ENCODE data around the gene DGKH. TPM values are rescaled to one million over a fixed set of nuclear protein-coding genes. Genes with fewer than 3 reads are reported as not detected.

The DGKH gene
- total RNA-seq, 2 experiments from 2014 or later = 6.0 TPM

DNA sequence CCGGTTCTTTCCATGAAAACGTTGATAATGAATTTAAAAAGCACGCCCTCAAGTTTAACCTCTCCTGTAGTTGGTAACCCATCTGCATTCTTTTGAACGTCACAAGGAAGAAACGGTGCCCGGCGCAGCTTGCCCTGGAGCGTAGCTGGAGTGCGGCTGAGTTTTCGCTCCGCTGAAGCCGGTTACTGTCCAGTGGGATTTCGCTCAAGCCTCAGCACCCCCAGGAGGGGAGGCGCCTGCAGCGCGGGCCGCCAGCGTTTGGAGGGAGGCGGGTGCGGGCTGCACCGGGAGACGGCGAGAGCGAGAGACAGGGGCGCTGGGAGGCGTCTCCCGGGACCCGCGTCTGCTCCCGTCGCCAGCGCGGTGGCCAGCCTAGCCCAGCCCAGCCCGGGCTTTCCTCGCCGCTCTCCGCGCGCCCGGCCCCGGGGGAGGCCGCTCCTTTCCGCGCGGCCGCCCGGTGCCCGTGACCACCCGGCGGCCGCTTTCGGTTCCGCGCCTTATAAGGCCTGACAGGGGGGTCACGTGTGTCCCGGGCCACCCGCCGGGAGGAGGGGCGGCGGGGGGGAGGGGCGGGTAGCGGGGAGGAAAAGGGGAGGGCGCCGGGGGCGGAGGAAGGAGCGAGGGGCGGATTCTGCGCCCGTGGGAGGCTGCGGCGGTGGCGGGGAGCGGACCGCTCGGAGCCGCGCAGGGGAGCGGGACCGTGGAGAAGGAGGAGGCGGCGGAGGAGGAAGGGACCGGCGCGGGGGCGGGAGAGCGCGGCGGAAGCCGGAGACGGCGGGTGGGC lies 8.3 kb upstream of the DGKH start:
- Mint-ChIP-seq H3K9me3 (no peaks in the 10 kb centered on the region), H3K4me1 (ENCODE audit: low read depth) (peaks cover 19% of the 10 kb centered on the region), H3K4me3 (peak overlapping the region; percentile 87), H3K36me3 (ENCODE audit: low read depth) (peaks cover 7% of the 10 kb centered on the region), H3K27ac (peak overlapping the region; percentile 85), H3K27me3 (no peaks in the 10 kb centered on the region)
- H3K9me3 ChIP-seq (ENCODE audit: control insufficient read depth in 1 of 2, insufficient read depth in 1 of 2, low read length in 2 of 2) = peaks cover 0 to 4% of the 10 kb centered on the region in 2 experiments
- CTCF ChIA-PET = interaction anchor here (1.4 kb wide), 1 partner anchor 80 kb away, joined by 3 read pairs; no protein-coding TSS in a partner anchor
- H3K27me3 ChIP-seq (ENCODE audit: control insufficient read depth in 1 of 2, insufficient read depth in 2 of 2, low read length in 2 of 2) = no peaks in the 10 kb centered on the region
- peak overlapping the region; percentile 53 to 68 for H3K27ac ChIP-seq (ENCODE audit: low read depth in 1 of 2, low read length in 2 of 2)
- no peak for TF ChIP-seq CTCF (IDR thresholded peaks at IDR 0.05)
- peak overlapping the region; percentile 83 for H3K4me3 ChIP-seq (ENCODE audit: low read length)
- POLR2A ChIA-PET = interaction anchor here (1.0 to 1.5 kb wide), 2 partner anchors 16 to 80 kb away, joined by 5 to 6 read pairs; partner anchors contain the start of gene VWA8
- H3K4me1 ChIP-seq (ENCODE audit: insufficient read depth, low read length) = peaks cover 20% of the 10 kb centered on the region
- ATAC-seq (ENCODE audit: poor library complexity) (peak; percentile 82), DNase-seq (peak; percentile 75 to 96 (median 88))
- intact Hi-C loops (cut with DNase I, micrococcal nuclease) = loop anchor here in 1 of 2 experiments (1.0 to 10.0 kb wide), 5 partner anchors 8 to 978 kb away; partner anchors contain the start of genes AKAP11, DGKH, MTRF1 and WBP4
- no peaks in the 10 kb centered on the region for H3K36me3 ChIP-seq (ENCODE audit: insufficient read depth, low read length)

DNA sequence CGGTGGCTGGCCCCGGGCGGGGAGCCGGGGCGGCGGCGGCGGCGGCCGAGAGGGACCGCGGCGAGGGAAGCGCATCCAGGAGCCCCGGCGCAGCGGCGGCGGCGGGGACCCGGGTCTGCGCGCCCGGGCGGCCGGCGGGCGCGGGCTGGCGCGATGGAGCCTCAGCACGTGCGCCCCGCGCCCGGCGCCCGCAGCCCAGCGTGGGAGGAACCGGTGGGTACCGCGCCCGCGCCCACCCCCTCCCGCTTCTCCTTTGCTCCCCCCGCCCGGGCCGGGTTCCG lies 7.8 kb upstream of the DGKH start:
- no peak for DNase-seq
- H3K36me3 Mint-ChIP-seq (ENCODE audit: low read depth) = peaks cover 7% of the 10 kb centered on the region
- H3K9me3 Mint-ChIP-seq = no peaks in the 10 kb centered on the region
- intact Hi-C loops (cut with DNase I, micrococcal nuclease) = loop anchor here in 1 of 2 experiments (1.0 to 10.0 kb wide), 5 partner anchors 8 to 978 kb away; partner anchors contain the start of genes AKAP11, DGKH, MTRF1 and WBP4
- H3K36me3 ChIP-seq (ENCODE audit: insufficient read depth, low read length) = no peaks in the 10 kb centered on the region
- H3K9me3 ChIP-seq (ENCODE audit: control insufficient read depth in 1 of 2, insufficient read depth in 1 of 2, low read length in 2 of 2) = peaks cover 0 to 4% of the 10 kb centered on the region in 2 experiments
- H3K27ac ChIP-seq (ENCODE audit: low read depth in 1 of 2, low read length in 2 of 2) = no peak overlapping the region
- H3K4me3 Mint-ChIP-seq = no peak overlapping the region
- peaks cover 20% of the 10 kb centered on the region for H3K4me1 ChIP-seq (ENCODE audit: insufficient read depth, low read length)
- no peak overlapping the region for H3K27ac Mint-ChIP-seq
- TF ChIP-seq CTCF (IDR thresholded peaks at IDR 0.05) = no peak
- no peaks in the 10 kb centered on the region for H3K27me3 ChIP-seq (ENCODE audit: control insufficient read depth in 1 of 2, insufficient read depth in 2 of 2, low read length in 2 of 2)
- H3K27me3 Mint-ChIP-seq = no peaks in the 10 kb centered on the region
- CTCF ChIA-PET = no interaction called here
- POLR2A ChIA-PET = interaction anchor here (1.5 kb wide), 1 partner anchor 16 kb away, joined by 6 read pairs; no protein-coding TSS in a partner anchor
- peaks cover 19% of the 10 kb centered on the region for H3K4me1 Mint-ChIP-seq (ENCODE audit: low read depth)
- ATAC-seq (ENCODE audit: poor library complexity) = no peak
- peak overlapping the region; percentile 67 for H3K4me3 ChIP-seq (ENCODE audit: low read length)

GRCh38 chr13:42041011-42041683 lies 7.3 kb upstream of the DGKH start:
- ATAC-seq (ENCODE audit: poor library complexity) (peak; percentile 7), DNase-seq (peak in 8 of 14 experiments; percentile 6 to 69 (median 24))
- H3K27me3 ChIP-seq (ENCODE audit: control insufficient read depth in 1 of 2, insufficient read depth in 2 of 2, low read length in 2 of 2) = no peaks in the 10 kb centered on the region
- H3K36me3 ChIP-seq (ENCODE audit: insufficient read depth, low read length) = no peaks in the 10 kb centered on the region
- POLR2A ChIA-PET = interaction anchor here (0.8 to 1.5 kb wide), 3 partner anchors 15 to 80 kb away, joined by 3 to 6 read pairs (median 6); partner anchors contain the start of gene VWA8
- H3K4me1 Mint-ChIP-seq (ENCODE audit: low read depth) = peaks cover 19% of the 10 kb centered on the region
- peak overlapping the region; percentile 43 for H3K27ac Mint-ChIP-seq
- peaks cover 7% of the 10 kb centered on the region for H3K36me3 Mint-ChIP-seq (ENCODE audit: low read depth)
- peaks cover 20% of the 10 kb centered on the region for H3K4me1 ChIP-seq (ENCODE audit: insufficient read depth, low read length)
- H3K9me3 Mint-ChIP-seq = no peaks in the 10 kb centered on the region
- peaks cover 0 to 2% of the 10 kb centered on the region in 2 experiments for H3K9me3 ChIP-seq (ENCODE audit: control insufficient read depth in 1 of 2, insufficient read depth in 1 of 2, low read length in 2 of 2)
- no peaks in the 10 kb centered on the region for H3K27me3 Mint-ChIP-seq
- peak overlapping the region; percentile 67 for H3K4me3 ChIP-seq (ENCODE audit: low read length)
- no peak overlapping the region for H3K27ac ChIP-seq (ENCODE audit: low read depth in 1 of 2, low read length in 2 of 2)
- intact Hi-C loops (cut with DNase I, micrococcal nuclease) = loop anchor here in 1 of 2 experiments (5.0 to 10.0 kb wide), 4 partner anchors 231 to 979 kb away; partner anchors contain the start of genes AKAP11, MTRF1 and WBP4
- CTCF ChIA-PET = interaction anchor here (0.6 kb wide), 1 partner anchor 117 kb away, joined by 3 read pairs; no protein-coding TSS in a partner anchor
- H3K4me3 Mint-ChIP-seq = peak overlapping the region; percentile 94
- TF ChIP-seq CTCF (IDR thresholded peaks at IDR 0.05) = no peak
